GM19397 (cell line): ENCODE data around the gene ACRBP.
"Not testable (repeated sequence)": the region's sequence is repeated elsewhere in the genome, so short reads cannot be mapped to it uniquely, and the experiment has no call there.

ENCODE experiments used
- ATAC-seq: cut with Tn5 transposase; IDR thresholded peaks from one replicate; pipeline ENCODE4 v1.9.1; 2021; ENCODE audit warnings: mild to moderate bottlenecking, moderate library complexity; ENCODE audit not compliant: unreplicated experiment

The ACRBP gene

GRCh38 chr12:6618483-6619225 is 28.6 kb downstream of the ACRBP start:
- ATAC-seq, result no peak

GRCh38 chr12:6615802-6616201 is 31.4 kb downstream of the ACRBP start:
- ATAC-seq, result no peak

GRCh38 chr12:6614513-6615172 is 32.6 kb downstream of the ACRBP start:
- no peak for ATAC-seq

- ATAC-seq, result no peak
These were observed 33.3 kb downstream of the ACRBP start for GRCh38 chr12:6613776-6614512.

GRCh38 chr12:6613015-6613775 is 34.0 kb downstream of the ACRBP start:
- no peak for ATAC-seq

GRCh38 chr12:6612652-6613014 is 34.6 kb downstream of the ACRBP start:
- no peak for ATAC-seq

- no peak for ATAC-seq
These were observed 35.0 kb downstream of the ACRBP start for GRCh38 chr12:6612247-6612646.

- ATAC-seq, result no peak
These were observed 38.5 kb downstream of the ACRBP start for GRCh38 chr12:6608592-6609281.

GRCh38 chr12:6607751-6608591 is 39.3 kb downstream of the ACRBP start:
- ATAC-seq, result no peak

- ATAC-seq, result no peak
These were observed 40.7 kb downstream of the ACRBP start for GRCh38 chr12:6606331-6607131.

- no peak for ATAC-seq
These were observed 41.6 kb downstream of the ACRBP start for GRCh38 chr12:6605421-6606330.

GRCh38 chr12:6604259-6605029 is 42.8 kb downstream of the ACRBP start:
- ATAC-seq, result no peak

- no peak for ATAC-seq
These were observed 44.1 kb downstream of the ACRBP start for GRCh38 chr12:6603095-6603567.

- ATAC-seq, result no peak
These were observed 44.7 kb downstream of the ACRBP start for GRCh38 chr12:6602526-6602925.

GRCh38 chr12:6595673-6596072 is 51.6 kb downstream of the ACRBP start:
- not testable (repeated sequence) for ATAC-seq

GRCh38 chr12:6592087-6592486 is 55.1 kb downstream of the ACRBP start:
- no peak for ATAC-seq
